ENCODE results near the gene EPB41L5.

Gene EPB41L5

DNA sequence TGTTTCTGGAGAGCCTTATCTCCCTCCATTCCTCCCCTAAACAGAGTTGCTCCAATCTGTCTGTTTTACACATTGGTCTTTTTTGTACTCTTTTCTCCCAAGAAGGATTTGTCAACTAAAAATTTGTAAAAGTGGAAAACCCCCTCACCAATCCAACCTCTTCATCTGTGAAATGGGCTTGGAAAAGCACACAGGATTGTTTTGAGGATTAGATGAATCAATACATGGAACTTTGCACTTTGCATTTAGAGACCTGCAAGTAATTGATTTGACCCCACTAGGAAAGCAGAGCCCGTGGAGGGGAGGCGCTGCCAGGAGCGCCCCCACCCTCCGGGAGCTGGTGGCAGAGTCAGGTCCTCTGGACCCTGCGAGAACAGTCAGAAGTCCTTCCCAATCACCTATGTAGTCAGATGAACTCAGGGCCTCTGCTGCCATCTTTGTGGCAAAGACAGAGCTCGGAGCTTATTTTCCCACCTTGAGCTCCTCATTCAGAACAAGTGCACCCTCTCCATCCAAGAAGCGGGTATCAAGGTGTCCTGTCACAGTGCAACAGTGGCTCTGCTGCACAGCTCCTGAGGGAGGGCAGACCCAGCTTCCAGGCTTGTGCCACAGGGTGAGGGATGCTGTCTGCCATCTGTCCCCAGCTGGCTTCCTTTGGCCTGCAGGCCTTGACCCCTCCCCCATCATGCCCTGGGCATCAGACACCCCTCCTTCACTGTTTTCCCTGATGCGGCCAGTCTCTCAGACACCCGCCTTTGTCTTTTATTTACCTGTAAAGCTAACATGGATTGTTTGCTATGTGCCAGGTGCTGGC lies 212.1 kb downstream of the EPB41L5 start:
- no peak for DNase-seq (ENCODE audit: low read depth)

DNA sequence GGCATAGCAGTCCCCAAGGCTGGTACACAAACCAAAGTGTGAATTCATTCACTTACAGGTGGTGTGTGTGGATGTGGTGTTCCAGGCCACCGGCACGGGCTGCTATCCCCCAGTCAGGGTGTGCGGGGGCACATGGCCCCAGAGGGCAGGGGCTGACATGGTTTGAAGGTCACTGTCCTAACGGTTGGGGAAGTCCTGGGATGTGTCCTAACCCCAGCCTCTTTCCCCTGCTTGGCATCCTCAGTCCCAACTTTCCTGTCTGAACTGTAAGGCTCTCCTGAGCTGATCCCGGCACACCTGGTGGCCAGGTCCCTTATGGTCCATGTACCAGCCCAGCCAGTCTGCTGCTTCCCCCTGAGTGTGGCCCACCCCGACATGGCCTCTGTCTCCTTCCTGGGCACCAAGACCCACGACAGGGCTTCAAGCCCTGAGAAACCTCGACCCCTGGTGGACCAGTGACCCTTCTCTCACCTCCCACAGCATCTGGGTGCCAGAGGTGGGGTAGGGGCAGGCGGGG lies 212.7 kb downstream of the EPB41L5 start:
- DNase-seq (ENCODE audit: low read depth): no peak

DNA sequence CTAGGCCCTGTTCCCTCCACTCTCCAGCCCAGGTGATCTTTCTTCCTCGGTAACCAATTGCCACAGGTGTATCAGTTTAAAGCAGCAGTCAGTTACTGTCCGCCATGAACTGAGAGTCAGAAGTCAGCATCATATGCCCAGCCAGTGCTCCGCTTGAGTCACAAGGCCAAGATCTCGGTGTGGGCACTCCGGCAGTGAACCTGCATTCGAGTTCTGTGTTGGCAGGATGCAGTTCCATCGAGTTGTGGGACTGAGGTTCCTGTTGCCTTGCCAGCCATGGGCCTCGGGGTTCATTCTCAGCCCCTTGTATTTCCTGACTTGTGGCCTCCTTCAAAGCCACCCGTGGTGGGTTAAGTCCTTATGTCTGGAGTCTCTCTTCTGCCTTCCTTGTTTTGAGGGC lies 213.4 kb downstream of the EPB41L5 start:
- no peak for DNase-seq (ENCODE audit: low read depth)

DNA sequence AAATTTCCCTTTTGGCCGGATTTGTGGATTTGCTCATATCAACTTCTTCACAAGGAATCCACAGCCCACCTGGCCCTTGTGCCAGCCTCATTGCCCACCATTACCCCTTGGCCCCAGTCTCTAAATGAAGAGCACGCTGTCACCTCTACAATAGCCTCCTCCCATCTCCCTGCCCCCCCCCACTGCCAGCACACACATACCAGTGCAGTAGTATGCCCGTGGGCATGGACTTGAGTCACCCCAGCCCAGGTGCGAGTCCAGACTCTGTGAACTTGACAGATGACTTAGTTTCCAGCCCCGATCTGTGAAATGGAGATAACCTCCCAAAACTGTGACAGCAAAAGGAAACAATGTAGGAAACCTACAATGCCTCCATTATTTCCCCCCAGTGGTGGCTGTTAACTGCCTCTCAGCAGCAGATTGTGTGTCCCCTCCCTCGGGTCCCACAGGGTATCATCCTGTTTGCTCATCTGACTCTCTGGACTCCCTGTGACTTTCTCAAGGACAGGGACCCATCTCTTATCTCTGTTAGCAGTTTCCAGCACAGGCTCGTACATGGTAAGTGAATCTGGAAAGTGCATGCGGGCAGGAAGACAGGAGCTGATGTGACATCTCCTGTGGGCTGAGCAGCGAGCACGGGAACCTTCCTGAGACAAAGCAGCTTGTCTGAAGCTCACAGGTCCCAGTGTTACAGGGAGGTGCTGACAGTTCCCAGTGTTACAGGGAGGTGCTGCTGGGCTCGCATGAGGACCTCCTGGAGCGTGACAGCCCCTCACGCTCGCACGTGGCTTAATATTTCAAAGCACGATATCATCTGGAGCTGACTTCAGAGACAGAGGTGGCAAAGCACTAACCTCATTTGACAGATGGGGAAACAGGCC lies 214.5 kb downstream of the EPB41L5 start:
- no peak for DNase-seq (ENCODE audit: low read depth)

DNA sequence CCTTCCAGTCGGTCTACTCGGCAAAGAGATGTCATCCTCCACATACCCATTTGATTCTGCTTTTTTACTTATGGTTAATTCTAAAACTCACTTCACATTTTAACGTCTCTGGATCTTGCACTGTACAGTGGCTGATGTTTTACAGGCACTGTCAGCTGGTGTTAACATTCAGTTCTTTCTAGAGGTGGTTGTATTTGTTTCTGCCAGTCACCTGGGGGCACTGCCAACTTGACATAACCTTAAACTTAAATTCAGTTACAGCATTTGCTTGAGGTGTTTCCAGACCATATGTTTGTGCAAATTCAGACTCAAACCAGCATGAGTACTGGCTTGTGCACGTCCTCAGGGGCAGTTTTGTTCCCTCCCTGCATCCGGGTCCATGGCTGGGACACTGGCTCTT lies 215.6 kb downstream of the EPB41L5 start:
- DNase-seq (ENCODE audit: low read depth): no peak
